GM21515 (cell line): ENCODE results near the gene KCNIP4.

Experiments
- ATAC-seq: cut with Tn5 transposase; IDR thresholded peaks from one replicate; pipeline ENCODE4 v1.9.1; 2021; ENCODE audit not compliant: unreplicated experiment

KCNIP4 gene

DNA sequence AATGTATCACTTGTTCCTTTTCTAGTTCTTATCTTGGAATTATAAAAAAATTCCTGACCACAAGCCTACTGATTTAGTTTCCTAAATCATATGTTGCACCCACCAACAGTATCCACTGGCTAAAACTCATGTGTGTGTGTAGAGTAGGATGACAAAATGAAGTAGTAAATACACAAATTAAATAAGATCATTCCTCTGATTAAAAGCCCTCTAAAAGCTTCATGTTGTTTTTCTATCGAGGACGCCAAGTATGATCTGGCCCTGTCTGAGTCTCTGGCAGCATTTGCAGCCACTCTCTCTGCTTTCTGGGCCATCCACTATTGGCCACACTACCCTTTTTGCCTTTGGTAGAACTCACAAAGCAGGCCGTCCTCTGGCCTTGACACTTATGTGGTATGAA is 1064.9 kb downstream of the KCNIP4 start:
- ATAC-seq, result no peak

DNA sequence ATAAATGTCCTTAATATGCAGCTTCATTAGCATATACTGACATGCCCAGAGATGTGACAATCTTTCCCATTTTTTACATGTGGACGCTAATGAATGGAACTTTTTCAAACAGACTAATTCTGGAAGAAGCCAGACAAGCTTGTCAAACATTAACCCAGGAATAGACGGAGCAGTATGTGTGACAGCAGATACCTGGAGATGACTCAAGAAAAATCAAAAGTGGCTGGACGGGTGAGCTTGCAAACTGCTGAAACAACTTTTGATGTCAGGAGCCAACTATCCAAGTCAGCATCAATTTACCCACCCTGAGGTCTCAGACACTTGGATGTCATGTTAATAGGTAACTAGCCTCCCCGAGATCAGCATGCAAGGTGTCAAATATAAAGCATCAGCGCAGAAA is 1065.3 kb downstream of the KCNIP4 start:
- no peak for ATAC-seq

DNA sequence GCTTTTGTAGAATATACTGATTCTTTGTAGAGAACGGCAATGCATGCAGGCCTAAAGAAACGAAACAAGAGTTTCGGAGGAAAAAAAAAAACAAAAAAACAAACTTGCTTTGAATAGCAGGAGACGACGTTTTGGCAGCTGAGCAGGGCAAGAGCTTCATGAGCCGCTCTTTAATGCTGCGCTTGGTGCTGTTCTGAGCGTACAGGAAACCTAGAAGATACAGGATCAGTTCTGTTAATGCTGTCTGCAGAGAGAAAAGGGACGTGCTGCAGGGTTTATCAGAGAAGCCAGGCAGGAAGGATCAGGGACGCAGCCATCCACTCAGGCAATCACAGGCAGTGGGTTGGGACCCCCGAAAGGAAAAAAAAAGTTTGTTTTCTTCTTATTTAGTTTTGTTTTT is 1066.1 kb downstream of the KCNIP4 start:
- ATAC-seq, result no peak

DNA sequence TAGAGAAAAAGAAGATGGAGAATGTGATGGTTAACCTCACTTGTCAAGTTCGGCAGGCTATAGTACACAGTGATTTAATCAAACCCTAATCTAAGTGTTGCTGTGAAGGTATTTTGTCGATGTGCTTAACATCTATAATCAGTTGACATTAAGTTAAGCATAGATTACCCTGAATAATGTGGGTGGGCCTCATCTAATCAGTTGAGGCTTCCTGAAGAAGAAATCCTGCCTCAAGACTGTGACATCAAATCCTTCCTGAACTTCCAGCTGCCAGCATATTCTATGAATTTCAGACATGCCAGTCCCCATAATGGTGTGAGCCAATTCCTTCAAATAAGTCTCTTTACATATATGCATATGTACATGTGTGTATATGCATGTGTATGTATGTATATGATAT is 1066.9 kb downstream of the KCNIP4 start:
- no peak for ATAC-seq

DNA sequence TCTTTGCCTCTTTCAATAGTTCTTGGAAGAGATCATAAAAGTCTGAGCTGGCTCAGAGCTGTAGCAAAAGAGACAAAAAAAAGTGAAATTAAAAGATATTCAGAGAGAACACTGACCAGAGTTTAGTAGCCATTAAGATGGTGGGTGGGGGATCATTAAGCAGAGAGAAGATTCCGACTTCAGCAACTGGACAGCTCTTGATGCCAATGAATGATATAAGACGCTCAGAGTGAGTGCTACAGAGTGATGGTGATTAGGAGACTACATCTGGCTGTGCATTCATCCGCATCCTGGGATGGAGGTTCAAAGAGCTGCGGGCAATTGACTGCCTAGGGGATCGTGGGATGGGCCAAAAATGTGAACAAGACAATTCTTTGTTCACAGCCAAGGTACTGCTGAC is 1069.8 kb downstream of the KCNIP4 start:
- no peak for ATAC-seq

DNA sequence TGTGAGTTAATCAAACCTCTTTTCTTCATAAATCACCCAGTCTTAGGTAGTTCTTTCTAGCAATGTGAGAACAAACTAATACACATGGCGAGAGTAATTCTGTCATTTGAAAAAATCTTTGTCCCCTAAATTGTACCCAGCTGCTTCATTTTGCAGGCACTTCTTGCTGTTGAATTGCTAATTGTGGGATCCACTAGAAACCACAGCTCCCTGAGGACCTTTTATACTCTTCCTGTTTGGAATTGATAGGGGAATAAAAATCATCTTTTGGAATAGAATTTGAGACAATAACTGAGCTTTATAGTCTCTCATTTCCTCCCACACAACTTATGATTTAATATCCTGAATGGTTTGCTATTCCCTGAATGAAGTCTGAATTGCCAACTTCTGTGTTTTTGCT is 1078.1 kb downstream of the KCNIP4 start:
- no peak for ATAC-seq

DNA sequence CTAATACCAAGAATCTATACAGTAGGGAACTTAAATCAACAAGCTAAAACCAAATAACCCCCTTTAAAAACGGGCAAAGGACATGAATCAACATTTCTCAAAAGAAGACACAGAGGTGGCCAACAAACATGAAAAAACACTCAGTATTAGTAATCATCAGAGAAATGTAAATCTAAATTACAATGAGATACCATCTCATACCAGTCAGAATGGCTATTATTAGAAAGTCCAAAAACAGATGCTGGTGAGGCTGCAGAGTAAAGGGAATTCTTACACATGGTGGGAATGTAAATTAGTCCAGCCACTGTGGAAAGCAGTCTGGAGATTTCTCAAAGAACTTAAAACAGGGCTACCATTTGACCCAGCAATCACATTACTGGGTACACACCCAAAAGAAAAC is 1080.5 kb downstream of the KCNIP4 start:
- no peak for ATAC-seq

DNA sequence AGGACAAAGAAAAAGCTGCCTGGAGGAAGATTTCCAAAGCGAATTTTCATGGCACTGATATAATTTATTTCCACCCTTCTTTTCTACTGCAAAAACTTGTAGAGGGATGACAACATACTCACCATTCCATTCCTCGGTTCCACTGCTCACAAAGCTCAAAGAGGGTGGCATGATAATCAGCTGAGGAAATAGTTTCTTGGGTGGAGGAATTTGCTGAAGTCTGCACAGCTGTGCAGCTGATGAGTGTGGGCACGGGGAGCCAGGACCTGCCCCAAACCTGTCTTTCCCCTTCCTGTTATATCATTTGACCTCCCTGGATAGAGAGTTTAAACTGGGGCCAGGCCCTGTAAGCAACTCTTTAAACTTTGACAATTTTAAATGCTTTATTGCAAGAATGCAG is 1087.7 kb downstream of the KCNIP4 start:
- ATAC-seq, result no peak

DNA sequence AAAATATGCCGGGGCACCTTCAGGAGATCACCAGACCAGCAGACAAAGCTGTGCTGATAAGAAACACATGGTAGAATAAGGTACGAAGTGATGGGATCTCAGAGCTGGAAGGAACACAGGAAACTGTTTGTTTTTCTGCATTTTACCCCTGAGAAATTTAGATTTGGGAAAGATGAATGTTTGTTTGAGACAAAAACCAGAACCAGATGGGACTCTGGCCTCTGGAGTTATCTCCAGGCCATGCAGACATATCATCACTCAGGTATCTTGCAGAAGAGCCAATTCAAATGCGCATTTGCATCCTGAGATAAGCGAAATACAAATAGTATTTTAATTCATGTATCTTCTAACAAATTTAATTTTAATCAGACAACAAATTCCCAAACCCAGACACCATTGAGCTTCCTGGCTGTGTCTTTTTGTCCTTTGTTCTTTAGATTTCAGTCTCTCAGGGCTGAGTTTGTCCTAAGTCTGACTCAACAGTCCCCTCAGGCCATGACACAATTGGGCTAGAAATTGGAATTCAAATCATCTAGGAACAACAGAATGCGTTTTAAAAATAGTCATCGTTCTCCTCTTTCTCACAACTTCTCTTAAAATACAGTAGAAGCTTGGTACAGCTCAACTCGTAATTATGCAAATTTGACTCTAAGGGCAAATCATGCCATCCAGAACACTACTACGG is 1089.3 kb downstream of the KCNIP4 start:
- ATAC-seq, result no peak

DNA sequence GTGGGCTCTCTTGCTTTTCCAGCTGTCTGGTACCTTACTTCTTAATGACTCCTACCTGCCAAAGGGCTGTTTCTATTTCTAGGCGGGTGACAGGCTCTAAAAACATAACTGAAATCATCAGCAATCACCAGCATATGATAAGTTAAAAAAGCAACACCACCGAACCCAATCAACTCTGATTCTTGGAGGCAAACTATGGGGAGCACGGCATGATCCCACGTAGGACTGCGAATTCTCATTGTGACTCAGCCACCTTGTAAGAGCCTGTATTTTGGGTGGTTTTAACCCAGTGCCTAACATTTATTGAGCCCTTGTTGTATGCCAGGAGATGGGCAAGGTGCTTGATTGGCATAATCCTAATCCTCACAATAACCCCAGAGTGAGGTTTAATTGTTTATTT is 1091.5 kb downstream of the KCNIP4 start:
- no peak for ATAC-seq

DNA sequence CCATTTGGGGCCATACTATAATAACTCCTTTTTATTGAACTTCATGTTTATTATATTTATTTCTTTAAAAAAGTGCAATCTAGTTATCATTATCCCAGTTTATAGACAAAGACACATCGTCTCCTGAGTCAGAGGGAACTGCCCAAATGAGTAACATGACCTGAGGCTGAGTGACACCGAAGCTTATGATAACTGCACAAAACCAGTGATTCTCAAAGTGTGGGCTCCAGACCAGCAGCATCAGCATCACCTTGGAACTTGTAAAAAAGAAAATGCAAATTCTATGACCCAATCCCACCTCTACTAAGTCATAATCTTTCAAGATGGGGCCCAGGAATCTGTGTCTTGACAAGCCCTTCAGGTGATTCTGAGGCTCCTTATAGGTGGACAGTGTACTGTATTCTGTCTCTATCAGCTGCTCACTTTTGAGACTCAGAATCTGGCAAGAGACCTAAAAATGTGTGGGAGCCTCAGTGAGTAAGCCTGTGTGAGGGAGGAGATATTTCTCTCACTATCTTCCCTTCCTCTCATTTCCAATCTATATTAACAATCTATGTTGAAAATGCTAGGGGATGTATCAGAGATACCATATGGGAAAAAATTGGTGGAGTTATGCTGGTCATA is 1101.3 kb downstream of the KCNIP4 start:
- no peak for ATAC-seq

DNA sequence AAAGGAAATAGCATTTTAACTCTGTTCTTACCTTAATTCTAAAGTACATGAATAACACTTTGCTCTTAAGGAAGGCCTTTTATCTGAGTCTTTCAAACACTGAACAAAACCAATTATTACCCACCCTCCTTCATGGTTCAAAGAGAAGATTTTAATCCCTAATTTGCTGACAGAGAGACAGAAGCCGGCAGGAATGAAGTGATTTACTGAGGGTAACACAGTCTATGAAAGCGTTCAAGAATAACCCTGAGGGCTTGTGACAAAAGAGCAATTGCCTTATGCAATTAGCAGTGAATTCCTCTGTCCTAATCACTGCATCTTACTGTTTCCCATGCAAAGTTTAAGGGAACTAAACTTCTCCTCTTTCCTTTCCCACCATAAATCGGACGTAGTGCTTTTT is 1104.3 kb downstream of the KCNIP4 start:
- ATAC-seq, result no peak

DNA sequence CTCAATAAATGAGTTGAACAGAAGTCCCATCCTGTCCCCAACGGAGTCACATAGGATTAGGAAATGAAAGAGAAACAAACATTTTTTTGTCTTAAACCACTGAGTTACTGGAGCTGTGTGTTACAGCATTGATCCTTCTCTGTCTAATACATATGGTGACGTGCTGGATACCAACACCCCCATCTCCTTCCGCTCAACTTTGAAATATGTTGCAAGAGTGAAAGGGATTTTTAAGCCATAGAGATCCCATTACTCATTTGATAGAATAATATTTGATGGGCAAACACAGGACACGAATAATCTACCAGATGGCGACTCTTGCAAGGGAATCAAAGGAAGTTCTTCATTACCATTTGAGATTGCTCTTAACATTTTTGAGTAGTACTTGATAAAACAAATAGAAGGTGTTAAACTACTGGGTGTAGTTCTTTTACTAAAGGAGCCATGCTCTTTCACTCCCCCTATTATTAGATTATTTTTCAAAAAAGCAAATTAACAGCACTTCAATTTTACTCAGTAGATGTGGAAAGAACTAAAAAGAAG is 1107.9 kb downstream of the KCNIP4 start:
- ATAC-seq, result no peak

DNA sequence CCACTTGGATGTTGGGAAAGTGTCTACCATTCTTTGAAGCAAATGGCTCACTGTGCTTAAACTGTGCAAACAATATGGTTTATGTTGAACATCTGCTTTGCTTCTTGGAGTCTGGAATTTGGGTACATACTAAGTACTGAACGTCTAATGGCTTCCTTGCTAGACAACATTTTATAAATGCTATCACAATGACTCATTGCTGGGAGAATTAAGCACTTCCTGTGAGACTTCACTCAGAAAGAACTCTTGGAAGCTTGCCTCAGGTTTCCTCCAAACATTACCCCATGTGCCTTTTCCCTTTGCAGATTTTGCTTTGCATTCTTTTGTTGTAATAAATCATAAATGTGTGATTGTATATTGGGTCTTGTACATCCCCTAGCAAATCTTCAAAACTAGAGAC is 1108.6 kb downstream of the KCNIP4 start:
- ATAC-seq, result no peak

DNA sequence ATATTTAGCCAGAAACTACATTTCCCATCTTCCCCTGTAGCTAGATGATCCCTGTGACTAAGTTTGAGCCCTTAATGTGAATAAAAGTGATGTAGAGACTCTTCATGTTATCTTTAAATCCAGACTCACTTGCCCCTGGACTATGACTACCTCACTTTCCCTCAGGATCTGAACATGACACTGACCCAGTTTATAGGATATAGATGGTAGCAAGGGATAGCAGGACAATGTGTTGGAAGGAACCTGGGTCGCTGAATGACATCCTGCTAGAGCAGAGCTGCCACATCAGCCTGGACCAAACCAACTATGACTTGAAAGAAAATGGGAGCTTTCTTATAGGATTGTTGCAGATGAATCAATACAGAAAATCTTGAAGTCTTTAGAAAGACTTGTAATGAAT is 1110.1 kb downstream of the KCNIP4 start:
- no peak for ATAC-seq

DNA sequence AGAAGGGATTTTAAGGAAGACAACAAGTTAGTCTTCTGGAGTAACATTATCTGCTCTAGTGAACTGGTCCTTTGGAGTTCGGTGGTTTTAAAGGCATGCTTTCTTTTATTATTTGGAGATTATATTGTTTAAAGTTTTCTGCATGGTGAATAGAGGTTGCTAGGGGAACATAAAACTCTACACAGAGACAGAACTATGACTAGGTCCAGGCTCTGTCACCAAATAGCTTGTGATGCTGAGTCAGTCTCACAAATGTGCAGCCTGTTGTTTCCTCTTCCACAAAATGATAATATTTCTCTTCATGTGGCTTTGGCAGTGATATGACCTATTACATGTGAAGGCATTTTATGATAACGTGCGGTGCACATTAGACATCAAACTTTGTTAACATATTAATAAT is 1115.7 kb downstream of the KCNIP4 start:
- ATAC-seq, result no peak

DNA sequence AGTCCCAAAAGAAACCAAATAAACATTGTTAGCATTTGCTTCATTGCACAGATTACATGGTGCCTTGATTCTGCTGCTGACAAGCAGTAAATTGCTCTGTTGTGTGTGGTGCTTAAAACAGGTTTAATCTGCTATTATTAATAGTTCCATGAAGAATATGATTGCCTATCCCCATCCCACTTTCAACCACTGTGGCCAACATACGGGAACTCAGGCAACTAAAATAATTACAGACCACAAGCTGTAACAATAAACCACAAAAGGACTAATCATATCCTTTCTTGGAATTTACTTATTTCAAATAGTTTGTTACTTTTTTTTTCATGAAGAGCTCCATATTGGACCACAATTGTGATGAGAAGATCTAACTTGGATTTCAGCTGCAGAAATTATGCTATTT is 1116.8 kb downstream of the KCNIP4 start:
- no peak for ATAC-seq

DNA sequence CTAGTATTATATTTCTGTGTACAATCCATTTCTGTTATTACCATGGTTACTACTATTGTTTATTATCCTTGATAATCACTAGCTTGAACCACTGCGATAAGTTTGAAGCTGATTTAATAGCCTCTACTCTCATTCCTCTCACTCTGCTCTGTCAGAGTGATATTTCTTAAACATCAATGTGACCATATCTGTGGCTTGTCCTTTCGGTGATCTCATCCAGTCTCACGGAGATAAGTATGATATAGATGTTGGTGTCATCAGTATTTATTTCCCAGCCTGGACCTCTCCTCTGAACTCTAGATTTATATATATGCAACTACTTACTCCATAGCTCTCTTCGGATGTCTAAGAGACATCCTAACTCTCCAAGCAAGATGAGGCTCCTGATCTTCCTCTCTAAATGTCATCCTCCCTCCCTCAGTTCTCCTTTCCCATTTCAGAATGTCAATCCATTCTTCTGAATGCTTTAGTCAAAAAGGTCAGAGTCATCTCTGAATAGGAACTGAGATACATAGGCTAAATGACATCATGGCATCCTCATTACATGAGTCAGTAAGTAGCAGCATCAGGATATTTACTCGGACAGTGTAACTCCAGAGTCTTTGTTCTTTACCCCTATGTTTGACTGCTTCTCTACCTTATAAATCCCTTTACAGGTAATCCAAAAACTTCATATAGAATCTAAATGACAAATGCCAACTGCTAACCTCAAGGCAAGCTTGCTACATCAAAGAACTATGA is 1118.8 kb downstream of the KCNIP4 start:
- no peak for ATAC-seq

DNA sequence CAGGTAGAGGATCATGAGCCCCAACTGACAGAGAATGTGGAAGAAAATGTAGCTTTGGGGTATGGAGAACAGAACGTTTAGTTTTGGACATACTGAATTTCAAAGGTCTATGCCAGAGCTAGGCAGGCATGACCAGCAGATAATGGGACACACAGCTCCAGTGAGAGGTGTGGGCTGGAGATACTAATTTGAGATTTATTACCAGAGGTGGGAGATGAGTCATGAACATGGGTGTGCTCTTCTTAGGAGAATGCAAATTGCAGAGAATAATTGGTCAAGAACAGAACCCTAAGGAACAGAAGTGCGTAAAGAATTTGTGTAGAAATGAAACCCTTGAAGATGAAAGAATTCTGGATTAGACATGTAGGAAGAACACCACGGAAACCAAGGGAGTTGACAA is 1123.1 kb downstream of the KCNIP4 start:
- no peak for ATAC-seq

DNA sequence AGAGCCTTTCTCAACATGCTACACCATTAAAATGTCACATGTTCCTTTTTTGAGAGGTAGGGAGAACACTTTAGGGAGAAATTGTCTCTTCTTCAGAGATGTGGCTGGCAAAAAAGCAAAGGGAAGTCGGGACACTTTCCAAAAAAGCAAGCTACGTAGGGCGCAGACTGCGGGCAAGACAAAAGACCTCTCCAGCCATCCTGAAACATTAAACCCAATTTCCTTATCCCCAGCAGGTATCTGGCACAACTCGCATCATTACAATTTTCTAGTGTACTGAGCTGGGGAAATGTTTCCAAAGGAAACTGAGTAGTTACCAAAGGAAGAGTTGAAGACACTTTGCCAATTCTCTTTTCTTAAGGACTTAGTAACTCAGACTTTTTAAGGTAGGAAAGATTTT is 1132.3 kb downstream of the KCNIP4 start:
- no peak for ATAC-seq

DNA sequence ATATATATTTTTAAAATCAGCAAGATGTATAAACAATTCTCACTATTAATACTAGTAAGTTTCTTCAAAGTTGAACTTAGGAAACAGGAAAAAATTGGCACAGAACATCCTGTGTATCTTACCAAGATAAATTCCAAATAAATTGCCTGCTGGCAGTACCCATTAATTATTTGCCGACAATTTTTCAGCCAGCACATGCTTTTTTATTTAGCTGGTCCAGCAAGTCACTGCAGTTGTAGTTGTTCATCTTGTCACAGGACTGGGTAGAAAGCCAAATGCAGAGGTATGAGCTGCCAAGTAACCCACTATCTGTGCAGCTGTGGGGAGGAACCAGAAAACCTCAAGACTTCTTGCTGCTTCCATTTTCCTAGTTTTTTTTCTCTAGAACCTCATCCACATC is 1134.9 kb downstream of the KCNIP4 start:
- no peak for ATAC-seq

DNA sequence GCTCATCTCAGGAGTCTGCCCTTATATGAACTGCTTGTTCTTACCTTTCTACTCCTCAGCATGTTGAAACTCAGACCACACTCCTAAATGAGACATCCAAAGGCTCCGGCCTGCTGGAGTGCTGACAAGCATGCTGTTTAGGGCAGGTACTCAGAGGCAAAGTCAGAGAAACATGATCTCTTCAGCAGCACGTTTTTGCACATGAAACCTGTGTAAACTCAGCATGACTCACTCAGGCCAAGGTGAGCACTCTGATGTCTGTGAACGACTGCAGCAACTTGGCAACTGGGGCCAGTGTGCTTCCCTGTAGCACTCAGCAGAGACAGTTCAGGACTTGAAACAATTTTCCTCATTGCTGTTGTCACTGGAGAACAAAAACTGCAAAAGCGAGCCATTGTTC is 1138.8 kb downstream of the KCNIP4 start:
- no peak for ATAC-seq
